NCI-H526 treated with DMSO at 0.1 percent for 48 hours (cell line): ENCODE results near the gene SLC19A1.

ENCODE experiments used
- DNase-seq: peaks from one replicate; lab custom pipeline; 2025; lab: John Stamatoyannopoulos, UW

The SLC19A1 gene

DNA sequence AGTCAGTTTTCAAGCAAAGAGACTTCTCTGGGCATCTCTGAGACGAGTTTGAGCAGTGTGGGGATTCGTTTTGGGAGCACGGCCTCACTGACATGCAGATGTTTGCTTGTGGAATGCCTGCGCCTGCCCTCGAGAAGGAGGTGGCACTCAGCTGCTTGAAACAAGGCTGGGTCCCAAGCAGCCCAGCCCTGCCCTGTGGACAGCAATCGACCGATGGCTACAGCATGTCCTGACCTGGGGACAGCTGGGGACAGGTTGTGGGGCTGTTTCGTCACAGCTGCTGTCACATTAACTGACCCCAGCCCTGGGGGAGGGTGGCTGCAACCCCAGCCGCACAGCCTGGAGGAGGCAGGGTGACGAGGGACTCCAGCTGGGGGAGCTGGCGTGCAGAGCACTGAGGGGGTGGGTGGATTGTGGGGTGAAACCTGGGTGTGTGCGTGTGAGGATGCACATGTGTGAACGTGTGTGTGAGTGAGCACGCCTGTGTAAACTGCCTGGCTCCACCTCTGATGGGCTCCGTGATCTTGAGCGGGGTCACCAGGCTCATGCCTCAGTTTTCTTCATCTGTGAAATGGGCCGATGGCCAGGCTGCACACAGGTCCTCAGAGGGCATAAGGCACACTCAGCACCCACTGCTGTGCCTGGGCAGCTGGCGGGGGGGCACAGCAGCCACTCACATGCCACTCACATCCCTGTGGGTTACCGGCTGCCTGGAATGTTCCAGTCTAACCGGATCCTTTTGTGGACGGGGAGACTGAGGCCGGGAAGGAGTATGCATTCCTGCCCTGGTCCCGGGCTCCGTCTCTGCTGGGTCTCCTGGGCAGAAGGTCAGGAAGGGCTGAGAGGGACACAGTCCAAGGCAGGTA lies 87.9 kb downstream of the SLC19A1 start:
- DNase-seq: no peak

DNA sequence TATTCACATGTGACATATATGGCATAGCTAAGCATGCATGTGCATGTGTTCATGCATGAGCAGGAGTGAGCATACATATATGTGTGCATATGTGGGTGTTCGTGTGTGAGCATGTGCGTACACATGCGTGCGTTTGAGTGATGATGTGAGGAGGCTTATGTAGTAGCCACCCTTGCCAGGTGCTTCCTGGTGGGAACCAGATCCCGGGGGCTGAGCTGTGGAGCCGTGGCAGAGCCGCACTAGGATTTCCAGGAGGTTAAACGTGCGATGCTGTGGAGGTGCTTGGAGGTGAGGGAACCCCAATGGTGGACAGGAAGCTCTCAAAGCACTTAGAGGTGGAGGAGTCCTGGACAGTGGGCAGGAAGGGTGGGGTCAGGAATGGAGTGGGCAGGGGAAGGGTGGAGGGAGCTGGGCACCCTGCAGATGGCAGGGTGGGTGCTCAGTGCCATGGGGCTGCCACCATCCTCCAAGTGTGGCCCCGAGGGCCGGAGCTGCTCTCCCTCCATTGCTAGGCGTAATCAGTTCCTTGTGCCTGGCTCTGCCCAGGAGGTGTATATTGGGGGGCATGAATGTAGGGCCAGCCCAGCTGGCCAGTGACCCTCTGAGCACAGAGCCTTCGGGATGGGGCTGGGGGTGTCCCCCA lies 88.8 kb downstream of the SLC19A1 start:
- no peak for DNase-seq

- DNase-seq: no peak
Measured at GRCh38 chr21:45452696-45453307, 89.4 kb downstream of the SLC19A1 start.

GRCh38 chr21:45451771-45452182 lies 90.5 kb downstream of the SLC19A1 start:
- DNase-seq: no peak

DNA sequence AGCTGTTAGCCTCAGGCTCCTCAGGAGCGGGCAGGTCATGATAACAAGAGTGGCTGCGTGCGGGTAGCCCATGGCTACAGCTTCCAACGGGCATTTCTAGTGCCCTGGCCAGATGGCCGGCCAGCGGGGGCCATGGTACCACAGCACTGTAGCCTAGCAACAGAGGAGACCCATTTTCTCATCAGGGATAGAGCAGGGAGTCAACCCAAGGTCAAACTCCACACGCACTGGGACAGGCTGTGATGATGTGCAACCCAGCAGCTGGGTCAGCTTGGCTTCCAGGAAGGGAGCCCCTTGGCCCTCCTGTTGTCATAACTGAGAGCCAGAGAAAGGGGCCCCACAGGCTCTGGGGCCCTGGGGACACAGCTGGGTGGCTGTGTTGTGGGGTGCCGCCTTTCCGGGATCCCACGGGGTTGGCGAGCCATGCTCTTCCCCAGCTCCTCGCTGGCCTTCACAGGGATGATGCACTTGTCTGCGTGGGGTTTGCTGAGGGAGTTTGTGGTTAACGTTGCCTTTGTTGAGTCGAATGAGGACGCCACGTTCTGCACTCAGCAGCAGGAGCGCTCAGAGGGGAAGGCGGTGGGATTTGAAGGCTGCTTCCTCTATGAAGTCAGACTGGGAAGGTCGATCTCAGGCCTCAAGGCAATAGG lies 91.0 kb downstream of the SLC19A1 start:
- DNase-seq: no peak

DNA sequence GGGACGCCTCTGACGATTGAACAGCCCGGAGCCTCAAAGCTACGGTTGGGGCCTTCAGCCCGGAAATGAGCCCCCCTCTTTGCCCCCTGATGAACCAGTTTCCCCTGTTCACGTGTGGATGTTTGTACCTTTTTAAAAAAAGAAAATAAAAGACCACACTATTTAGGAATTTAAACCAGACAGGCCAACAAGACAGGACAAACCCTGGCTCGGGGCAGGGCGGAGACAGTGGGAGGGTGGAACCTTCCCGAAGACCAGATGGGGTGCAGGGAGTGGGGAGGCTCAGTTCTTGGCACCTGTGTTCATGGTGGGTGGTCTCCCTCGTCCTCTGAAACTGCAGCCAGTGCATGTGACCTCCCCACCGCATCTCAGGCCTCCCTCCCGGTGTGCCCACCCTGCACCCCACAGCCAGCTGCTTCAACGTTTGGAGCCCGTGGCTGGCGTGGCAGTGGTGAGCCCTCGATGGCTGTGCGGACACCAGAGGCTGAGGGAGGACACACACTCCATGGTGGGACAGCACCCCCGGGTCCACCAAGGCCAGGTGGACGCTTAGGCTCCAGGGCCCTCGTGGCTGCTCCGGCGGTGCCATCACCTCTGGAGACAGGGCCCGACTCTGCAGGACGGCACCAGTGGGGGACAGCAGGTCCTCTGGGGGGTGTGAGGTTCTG lies 91.7 kb downstream of the SLC19A1 start:
- no peak for DNase-seq

DNA sequence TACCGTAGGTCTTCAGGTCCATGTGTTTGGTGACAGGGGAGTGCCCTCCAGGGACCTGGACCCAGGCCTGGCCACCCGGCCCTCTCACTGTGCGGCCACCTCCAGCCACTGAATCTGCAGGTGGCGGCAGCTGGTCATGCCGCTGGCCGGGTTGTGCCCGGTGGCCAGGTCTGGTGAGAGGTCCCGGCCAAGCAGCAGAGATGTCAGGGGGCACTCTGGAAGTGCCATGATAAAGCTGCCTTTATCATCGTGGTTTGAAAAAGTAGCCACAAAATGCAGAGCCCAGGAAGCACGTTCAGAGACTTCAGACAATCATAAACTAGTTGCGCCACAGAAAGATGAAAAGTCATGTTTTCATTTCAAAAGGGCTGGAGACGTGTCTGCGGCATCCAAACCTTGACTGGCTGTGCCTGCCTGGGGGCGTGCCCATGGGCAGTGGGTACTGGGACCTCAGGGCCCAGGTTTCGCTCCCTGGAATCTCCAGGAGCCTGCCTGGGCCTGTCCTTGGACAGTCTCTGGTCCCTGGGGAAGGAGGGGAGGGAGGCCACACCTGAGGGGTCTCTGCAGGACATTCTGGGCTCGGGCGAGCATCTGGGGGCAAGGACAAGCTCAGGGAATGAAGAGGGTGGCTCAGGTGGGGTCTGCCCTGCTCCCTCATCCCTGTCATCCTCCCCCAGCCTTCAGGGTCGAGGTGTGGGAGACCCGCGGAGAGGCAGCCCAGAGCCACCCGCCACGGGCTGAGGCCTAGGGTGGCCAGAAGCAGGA lies 92.4 kb downstream of the SLC19A1 start:
- DNase-seq: no peak

GRCh38 chr21:45448810-45449657 lies 93.2 kb downstream of the SLC19A1 start:
- no peak for DNase-seq

- no peak for DNase-seq
Measured at GRCh38 chr21:45448283-45448809, 93.9 kb downstream of the SLC19A1 start.
